HFFc6 (cell line): ENCODE measurements around the gene LSP1. TPM values are rescaled to one million over a fixed set of nuclear protein-coding genes. Genes with fewer than 3 reads are reported as not detected.

Source experiments
- DNase-seq: peaks from one replicate; pipeline ENCODE4 v3.0.0-alpha.2; 2018
- H3K27ac Mint-ChIP-seq: 2 replicates; pipeline ENCODE4 v1.8.0; 2020; ENCODE audit warnings: mild to moderate bottlenecking, mixed read lengths
- H3K27me3 Mint-ChIP-seq: 2 replicates; pipeline ENCODE4 v1.8.0; 2021; ENCODE audit warnings: mild to moderate bottlenecking, moderate library complexity, mixed read lengths; ENCODE audit not compliant: insufficient read depth
- H3K36me3 Mint-ChIP-seq: 2 replicates; pipeline ENCODE4 v1.8.0; 2021; ENCODE audit warnings: low read depth, mixed read lengths
- H3K4me1 Mint-ChIP-seq: 2 replicates; pipeline ENCODE4 v1.8.0; 2020; ENCODE audit warnings: low read depth, mixed read lengths
- H3K4me3 Mint-ChIP-seq: 2 replicates; pipeline ENCODE4 v1.8.0; 2020; ENCODE audit warnings: mild to moderate bottlenecking, moderate library complexity, mixed read lengths
- H3K9me3 Mint-ChIP-seq: 2 replicates; pipeline ENCODE4 v1.8.0; 2020; ENCODE audit warnings: mild to moderate bottlenecking, mixed read lengths
- CTCF ChIP-seq: fragments of 200-600 bp; sonication (generic); IDR thresholded peaks from 2 replicates; pipeline ENCODE4 v1.5.0; 2021; ENCODE audit warnings: antibody characterized with exemption, mild to moderate bottlenecking
- total RNA-seq, 6 experiments: library from RNA; stranded (reverse); fragmentation: NEBNext Ultra II Directional; extraction: Animal tissue kit (Norgen Biotek cat#: 25700); gene quantifications; 2 replicates in 1 of 6; 3 replicates in 5 of 6; pipeline ENCODE4 v1.2.3, GENCODE V29; 2021

LSP1 gene
- total RNA-seq, 6 experiments from 2014 or later: 0.18 to 2.6 (median 0.27) TPM; not detected in 2

GRCh38 chr11:1934335-1935155 is 81.7 kb downstream of the LSP1 start:
- DNase-seq: no peak
- Mint-ChIP-seq H3K9me3 (no peaks in the 10 kb centered on the region), H3K4me3 (no peak overlapping the region), H3K4me1 (peaks cover 10% of the 10 kb centered on the region), H3K27me3 (peaks cover 13% of the 10 kb centered on the region), H3K27ac (no peak overlapping the region), H3K36me3 (no peaks in the 10 kb centered on the region)
- no peak for TF ChIP-seq CTCF

DNA sequence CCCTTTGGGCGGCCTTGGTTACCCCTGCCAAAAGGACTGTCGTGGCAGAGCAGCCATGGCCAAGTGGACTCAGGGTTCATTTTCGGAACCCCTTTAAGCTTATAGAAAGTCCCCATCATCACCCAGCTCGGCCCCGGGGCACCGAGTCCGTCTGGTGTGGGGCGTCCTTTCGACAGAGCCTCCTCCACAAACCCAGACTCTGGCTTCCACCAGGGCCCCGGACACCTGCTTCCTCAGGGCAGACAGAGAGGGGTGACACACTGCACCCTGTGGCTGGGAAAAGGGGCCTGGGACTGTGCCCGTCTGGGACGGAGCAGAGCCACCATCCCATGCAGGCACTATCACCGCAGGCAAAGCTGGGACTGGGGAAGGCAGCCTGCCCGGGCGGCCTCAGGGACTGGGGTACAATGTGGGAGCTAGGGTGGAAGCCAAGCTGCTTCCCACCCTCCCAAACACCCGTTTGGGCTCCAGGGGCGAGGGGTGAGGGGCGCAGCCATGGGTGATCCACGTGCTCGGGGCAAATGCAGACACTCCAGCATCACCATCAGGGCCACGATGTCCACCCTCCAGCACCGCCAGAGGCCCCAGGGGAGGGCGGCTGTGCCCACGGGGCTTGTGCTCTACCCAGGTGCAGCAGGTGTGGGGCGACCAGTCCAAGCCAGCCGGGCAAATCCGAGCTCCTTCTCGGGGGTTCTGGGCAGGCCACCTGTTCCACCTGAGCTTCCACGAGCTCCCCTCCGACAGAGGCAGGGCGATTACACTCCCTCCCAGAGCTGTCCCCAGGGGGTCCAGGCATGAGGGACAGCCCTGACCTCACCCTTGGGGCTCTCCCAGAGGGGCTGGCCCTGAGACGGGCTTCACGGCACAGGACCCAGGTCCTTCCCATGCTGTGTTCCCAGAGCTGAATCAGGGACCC is 82.5 kb downstream of the LSP1 start:
- Mint-ChIP-seq H3K4me1 (peaks cover 10% of the 10 kb centered on the region), H3K27me3 (peaks cover 16% of the 10 kb centered on the region), H3K27ac (no peak overlapping the region), H3K4me3 (no peak overlapping the region), H3K9me3 (no peaks in the 10 kb centered on the region), H3K36me3 (no peaks in the 10 kb centered on the region)
- DNase-seq: no peak
- no peak for TF ChIP-seq CTCF

GRCh38 chr11:1936072-1936780 is 83.3 kb downstream of the LSP1 start:
- Mint-ChIP-seq H3K4me1 (peaks cover 8% of the 10 kb centered on the region), H3K27ac (no peak overlapping the region), H3K27me3 (peaks cover 17% of the 10 kb centered on the region), H3K9me3 (no peaks in the 10 kb centered on the region), H3K4me3 (no peak overlapping the region), H3K36me3 (no peaks in the 10 kb centered on the region)
- DNase-seq: no peak
- TF ChIP-seq CTCF: no peak

GRCh38 chr11:1936781-1937615 is 84.1 kb downstream of the LSP1 start:
- Mint-ChIP-seq H3K27ac (no peak overlapping the region), H3K4me3 (no peak overlapping the region), H3K36me3 (no peaks in the 10 kb centered on the region)

More at GRCh38 chr11:1936781-1937615, 84.1 kb downstream of the LSP1 start:
- no peak for DNase-seq
- peaks cover under 1% of the 10 kb centered on the region; the same call in 1 of the 2 replicates for H3K4me1 Mint-ChIP-seq
- peaks cover 16% of the 10 kb centered on the region for H3K27me3 Mint-ChIP-seq
- no peaks in the 10 kb centered on the region for H3K9me3 Mint-ChIP-seq
- TF ChIP-seq CTCF: no peak
